OCI-M1 (cell line): Measurements from ENCODE around the gene GABBR2.

ENCODE experiments used
- DNase-seq: peaks from one replicate; lab custom pipeline; 2025; lab: John Stamatoyannopoulos, UW

The GABBR2 gene

DNA sequence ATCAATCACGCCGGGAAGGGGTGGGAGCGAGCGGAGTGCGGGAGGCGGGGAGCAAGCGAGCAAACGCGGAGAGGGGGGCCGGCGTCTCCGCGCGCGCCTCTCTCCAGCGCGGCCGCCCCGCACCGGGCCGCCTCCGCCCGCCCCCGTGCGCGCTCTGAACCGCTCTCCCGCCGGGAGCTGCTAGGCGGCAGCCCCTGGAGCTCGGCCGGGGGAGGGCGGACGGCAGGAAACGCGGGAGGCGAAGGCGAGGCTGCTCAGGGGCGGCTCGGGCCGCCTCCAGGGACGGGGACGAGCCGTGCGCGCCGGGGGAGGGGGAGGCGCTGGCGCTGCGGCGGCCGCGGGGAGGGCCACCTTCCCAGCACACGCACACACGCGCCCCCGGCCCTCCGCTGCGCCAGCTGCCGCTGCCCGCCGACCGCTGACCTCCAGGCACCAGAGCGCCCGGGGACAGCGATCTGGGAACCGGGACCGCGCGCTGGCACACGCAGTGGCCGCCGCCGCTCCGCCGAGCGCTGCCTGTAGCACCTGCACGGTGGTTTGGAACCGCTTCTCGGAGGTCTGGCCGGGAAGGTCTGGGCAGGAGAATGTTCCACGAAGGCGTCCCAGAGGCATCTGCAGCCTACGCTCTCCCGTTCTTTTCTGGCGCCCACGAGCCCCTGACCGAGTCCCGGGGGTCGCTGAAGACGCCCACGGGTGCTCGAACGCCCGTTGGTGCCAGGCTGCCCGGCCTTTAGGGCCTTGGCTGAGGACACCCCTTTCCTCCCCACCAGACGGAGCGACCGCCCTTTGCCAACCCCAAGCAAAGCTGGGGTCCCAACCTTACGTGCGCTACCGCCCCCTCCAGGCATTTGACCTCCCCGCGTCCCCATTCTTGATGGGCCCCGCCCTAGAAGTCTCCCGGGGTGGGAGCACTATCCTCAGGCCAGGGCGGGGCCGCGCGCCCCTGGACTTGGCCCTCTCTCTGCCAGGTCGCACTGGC is at the start of gene GABBR2:
Gene GABBR2 (minus strand): TSS at position 3 of the 979 bp plus-strand sequence. CDS start 198 bp downstream, outside the sequence.
- DNase-seq: no peak

- DNase-seq: no peak
Measured at GRCh38 chr9:98755006-98755618, 46.4 kb upstream of the GABBR2 start.

GRCh38 chr9:98751210-98751609 is 42.5 kb upstream of the GABBR2 start:
- DNase-seq: no peak

DNA sequence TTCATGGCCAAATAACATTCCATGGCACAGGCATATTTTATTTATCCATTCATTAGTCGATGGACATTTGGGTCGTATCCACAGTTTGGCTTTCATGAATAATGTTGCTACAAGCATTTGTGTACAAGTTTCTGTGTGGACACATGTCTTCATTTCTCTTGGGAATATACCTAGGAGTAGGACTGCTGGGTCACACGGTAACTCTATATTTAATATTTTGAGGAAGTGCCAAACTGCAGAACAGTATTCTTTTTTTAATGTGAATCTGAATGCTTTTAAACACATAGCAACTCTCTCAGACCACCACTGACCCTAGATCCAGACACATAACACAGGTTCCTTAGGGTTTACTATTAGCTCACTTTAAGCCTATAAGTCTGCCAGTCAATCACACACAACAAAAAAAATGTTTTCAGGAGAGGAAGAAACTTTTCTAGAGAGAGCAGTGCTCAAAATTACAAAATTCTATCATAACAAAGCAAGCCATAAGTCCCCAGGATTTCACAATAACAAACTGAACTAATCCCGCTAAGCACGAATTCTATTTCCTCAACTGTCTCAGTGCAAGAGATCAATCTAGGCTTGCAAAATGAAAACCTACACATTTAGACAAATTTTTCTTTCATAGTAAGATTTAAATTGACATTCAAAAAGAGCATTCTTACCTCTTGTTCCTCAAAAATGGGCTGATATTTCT is 41.8 kb upstream of the GABBR2 start:
- DNase-seq: no peak

DNA sequence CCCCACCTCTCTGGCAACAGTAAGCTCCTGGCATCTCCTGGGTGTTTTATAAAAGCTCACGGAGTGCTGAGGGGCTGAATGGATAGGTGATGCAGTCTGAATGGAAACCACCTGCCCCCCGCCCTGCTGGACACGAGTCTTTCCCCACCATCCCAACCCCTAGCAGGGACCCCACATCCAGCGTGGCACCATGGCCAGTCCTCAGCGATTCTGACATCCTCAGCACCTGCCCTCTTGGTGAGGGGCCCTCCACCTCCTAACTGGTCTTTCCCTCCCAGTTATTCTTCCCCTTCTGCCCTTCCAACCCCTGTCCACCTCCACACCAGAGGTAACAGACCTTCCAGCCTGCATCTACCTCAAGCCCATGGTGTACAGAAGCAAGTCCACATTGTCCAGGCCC is 38.7 kb upstream of the GABBR2 start:
- DNase-seq: no peak

DNA sequence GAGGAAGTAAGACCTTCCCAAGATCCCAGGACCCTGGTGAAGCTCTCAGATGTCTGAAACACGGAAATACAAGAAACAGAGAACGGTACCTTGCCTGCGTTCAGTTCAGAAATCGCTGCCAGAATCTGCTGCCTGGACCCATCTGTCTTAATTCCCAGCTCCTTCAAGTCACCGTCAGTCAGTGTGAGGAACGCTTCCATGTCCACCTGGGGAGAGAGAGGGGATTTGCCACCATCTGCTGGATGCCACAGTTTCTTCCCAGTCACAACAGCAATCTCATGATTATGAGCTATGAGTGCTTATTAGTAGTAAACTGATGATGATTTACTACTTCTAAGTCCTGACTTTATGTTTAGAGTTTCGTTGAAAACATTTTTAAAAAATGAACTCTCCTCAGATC is 36.7 kb upstream of the GABBR2 start:
- DNase-seq: no peak

DNA sequence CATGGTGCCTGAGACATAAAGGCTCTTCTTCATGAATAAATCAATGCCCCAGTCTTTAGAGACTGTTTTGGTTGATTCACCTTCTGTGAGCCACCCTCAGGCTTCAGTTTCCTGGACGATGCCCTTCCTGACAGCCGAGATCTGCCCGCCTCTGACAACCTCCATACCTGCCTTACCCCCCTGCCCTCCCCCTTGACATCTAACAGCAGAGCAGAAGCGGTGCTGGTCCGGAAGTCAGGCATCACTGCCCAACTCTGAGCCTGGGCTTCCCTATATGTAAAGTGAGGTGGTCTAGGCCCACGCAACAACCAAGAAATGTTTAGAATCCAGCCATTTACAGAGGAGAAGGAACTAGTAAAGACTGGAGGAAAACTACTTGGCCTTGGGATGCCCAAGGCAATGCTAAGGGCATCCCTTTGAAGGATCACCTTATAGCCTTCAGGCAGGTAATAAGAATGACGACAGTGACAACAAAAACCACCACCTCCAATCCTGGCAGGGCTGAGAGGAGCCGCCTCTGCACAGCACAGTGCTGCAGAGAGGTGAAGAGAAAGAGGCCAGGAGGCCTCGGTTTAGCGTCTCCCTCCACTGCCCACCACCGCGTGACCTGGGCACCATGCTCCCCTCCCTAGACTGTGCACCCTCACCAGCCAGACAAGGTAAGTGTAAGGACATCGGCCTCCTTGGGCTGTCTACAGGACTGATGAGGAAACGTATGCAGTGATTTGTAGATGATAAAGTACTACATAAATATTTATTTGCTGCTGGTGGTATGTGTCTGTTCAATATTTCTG is 35.3 kb upstream of the GABBR2 start:
- no peak for DNase-seq

DNA sequence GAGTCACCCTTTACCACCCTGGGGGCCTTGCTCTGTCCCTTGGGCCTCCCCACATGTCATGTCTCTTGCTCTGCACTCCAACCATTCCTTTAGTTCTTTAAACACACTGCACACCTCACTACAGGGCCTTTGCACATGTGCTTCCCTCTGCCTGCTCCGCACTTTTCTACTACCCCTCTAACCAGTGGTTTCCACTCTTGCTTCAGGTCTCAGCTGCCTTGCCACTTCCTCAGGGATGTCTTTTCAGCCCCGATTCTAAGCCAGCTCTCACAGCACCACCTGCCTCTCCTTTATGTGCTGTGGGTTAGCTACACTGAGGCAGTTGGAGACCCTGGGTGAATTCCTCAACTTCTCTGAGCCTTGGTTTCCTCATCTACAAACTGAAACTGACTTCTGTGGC is 34.6 kb upstream of the GABBR2 start:
- DNase-seq: no peak

DNA sequence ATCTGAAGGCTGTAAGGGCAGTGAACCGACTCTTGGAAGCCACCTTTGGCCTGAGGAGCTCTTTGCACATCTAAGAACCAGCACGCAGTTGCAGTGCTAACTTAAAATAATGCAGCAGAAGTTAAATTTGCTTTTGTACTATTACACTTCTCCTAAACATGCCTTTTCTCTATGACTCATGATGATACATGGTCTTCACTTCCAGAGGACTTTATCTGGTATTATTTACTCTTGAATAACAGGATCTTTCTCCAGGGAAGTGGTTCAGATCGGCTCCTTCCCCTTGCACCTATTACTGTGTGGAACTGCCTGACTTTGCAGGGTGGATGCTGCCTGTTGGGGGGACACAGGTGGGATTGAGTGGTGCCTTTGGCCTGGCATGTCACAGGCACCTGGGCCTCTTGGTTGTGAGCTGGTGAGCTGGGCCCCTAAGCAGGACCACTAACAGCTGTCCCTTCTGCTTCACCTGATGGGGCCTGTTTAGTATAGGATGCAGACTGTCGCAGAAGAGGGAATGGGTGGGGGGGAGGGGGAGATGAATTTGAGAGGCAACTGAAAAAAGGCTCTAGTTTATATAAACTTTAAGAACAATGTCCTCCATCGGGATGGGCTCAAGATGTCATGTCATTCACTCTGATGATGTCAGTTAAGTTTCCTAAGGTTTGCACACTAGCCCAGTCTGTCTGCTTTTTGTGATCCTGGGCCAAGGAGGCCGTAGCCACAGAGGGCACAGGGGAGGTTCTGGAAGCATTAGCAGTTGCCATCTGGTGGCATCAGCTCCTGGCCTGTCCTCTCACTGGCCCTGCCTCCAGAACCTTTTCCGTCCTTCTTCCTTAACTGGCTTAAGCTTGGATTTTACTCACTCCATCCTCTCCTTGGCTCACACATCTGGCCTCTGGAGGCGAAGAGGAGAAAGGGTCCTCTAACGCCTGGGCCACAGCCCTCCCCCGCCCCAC is 33.9 kb upstream of the GABBR2 start:
- no peak for DNase-seq

GRCh38 chr9:98740226-98740881 is 31.6 kb upstream of the GABBR2 start:
- no peak for DNase-seq

GRCh38 chr9:98738741-98739140 is 30.0 kb upstream of the GABBR2 start:
- DNase-seq: no peak

DNA sequence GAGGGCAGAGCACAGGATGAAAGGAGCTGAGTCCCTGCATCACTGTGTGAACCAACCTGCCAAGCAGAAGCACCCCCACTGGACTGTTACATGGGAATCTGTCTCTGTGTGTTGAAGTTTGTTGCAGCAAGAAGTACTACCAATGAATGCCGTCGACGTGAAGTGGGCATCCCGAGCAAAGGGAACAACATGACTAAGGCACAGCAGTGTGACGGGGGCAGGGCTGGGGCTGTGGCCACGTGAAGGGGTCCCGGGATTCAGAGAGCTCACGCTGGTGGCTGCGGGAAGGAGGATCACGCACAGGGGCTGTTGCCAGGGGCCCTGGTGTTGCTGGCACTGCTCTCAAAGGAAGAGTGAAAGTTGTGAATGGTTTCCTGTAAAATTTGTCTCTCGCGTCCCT is 27.5 kb upstream of the GABBR2 start:
- DNase-seq: no peak

DNA sequence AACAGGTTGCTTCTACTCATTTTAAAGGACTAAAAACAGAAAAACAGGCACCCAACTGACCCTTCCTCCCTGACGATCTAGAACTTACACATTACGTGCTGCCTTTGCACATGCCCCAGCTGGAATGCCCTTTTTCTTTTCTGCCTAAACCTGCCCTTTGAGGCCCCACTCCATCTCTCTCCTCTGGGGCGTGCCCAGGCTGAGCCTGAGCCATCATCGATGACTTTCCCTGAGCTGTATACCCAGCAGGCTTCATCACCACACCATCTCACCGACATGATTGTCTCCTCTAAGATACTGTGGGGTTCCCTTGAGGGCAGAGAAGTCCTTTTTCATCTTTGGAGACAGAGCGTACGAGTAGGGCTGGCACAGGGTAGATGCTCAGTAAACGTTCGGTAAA is 24.1 kb upstream of the GABBR2 start:
- DNase-seq: no peak

GRCh38 chr9:98732091-98732490 is 23.4 kb upstream of the GABBR2 start:
- DNase-seq: no peak

DNA sequence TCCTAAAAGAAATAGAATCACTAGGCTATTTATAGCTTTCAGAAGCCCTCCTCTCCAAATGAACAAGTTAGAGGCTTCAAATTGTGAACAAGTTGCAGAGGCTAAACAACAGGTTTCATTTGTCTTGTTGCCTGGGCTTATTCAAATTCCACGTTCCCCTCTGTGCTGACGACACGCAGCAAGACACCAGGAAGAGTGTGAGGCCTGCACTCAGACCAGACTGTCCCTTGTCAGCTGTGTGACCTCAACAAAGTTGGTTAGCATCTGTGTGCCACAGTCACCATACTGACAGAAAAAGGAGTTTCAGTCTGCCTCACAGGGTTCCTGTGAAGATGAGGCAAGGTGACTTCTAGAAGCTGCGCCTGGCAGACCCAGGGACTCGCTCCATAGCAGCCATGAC is 22.1 kb upstream of the GABBR2 start:
- DNase-seq: no peak

DNA sequence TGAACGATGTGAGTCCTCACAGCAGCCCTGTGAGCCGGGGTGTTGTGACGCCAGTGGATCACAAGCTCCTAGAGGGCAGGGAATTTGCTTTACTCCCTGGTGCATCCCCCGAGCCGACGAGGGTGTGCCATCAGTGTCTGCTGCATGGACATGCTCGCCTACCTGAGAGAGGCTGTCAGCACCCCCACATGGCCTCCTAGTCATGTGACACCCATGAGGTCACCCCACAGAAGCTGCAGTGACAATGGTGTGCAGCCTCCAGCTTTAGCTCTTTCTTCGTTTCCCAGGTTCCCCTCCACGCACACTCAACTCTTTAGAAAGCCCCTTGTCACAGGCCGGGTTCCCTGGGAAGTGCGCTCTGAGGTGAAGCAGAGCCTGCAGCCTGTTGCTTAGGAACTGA is 19.8 kb upstream of the GABBR2 start:
- DNase-seq: no peak

DNA sequence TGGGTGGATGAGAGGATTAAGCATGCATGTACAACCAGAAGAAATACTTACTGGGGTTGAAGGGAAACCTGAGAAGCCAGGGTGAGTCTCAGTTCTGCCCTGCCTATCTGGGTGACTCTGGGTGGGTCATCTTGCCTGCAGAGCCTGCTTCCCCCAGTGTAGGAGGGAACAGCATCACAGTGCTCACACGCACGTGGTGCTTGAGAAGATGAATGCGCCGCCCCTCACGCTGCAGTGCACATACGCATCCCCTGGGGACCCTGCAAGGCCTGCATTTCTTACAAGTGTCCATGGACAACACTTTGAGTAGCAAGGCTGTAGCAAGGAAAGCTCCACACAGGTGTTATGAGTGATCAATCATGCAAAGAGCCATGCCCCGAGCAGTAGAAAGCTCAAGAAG is 18.7 kb upstream of the GABBR2 start:
- DNase-seq: no peak

GRCh38 chr9:98726735-98727134 is 18.0 kb upstream of the GABBR2 start:
- no peak for DNase-seq

DNA sequence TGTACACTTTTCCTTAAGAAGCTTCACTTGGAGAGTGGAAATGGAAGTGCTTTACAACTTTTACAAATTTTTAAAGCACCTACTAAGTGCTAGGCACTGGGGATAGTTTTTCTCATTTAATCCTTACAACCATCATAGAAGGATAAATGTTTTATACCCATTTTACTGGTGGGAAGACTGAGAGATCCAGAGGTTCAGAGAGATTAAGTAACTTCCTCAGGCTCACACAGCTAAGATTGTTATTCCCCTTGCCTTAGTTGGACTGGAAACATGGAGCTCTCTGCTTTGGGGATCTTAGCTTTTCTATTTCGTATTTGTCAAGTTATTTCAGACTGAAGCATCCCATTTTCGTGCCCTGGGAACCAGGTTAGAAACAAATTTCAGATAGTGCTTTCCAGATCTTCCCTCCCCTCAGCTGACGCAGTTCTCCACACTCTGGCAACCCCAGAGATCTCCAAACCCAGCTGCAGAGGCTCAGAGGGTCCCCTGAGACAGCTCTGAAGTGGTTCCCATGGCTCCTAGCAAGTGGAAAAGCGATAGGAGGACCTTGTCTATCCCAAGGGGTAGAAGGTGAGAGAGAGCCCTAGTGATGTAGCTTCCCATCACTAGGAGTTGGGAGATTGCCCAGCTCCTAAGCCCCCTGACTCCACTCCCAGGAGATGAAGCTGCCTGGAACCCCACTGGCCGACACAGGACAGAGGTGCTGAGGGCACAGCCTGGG is 16.2 kb upstream of the GABBR2 start:
- DNase-seq: no peak

DNA sequence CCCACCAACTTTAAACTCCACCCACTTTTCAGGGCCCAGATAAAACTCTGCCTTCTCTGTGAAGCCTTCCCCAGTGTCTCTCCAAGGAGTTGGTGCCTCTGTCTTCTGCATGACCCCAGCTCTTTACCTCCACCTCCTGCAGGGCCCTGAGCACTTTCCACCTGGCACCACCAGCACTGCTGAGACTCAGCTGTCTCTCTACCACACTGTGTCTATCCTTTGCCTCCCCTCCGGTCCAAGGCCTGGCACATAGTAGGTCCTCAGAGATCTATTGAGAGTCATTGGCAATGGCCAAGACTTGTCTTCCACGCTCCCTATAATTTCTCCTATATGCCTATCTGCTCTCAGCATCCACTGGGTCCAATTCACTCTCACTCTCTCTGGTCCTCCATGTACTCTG is 12.9 kb upstream of the GABBR2 start:
- DNase-seq: no peak
